CD4-positive, alpha-beta T cell treated with Interleukin-2 at 100 ng/mL for 4 hours (primary cell): ENCODE results near the gene ZBED1.
"Not testable (repeated sequence)": the region's sequence is repeated elsewhere in the genome, so short reads cannot be mapped to it uniquely, and the experiment has no call there.

ENCODE experiments used
- DNase-seq: peaks from one replicate; pipeline ENCODE4 v3.0.0-alpha.2; 2020; ENCODE audit warnings: low spot score

ZBED1 gene

DNA sequence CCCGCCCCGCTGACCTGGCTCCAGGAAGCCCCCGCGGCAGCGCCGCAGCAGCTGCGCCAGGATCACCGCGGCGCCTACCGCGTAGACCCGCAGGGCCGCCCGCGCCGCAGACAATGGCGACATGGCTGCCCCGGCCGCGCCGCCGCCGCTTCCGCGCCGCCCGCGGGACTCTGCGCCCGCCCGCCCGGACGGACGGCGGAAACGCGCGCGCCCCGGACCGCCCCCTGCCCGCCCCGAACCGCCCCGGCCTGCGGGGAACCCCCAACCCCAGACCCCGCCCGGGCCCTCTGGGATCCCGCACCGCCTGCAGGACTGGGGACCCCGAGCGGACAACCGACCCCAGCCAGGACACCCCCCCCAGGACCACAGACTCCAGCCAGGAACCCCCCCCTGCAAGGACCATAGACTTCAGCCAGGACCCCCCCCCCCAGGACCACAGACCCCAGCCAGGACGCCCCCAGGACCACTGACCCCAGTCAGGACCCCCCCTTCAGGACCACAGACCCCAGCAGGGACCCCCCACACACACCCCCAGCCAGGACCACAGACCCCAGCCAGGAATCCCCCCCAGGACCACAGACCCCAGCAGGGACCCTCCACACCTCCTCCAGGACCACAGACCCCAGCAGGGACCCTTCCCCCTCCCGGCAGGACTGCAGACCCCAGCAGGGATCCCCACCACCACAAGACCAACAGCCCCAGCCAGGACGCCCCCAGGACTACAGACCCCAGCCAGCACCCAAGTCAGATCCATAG is at the start of gene ZBED1, which contains the start of gene DHRSX:
Gene ZBED1, minus strand, starts transcription at position 174 of the 756 bp plus-strand sequence. CDS start 10,257 bp downstream, outside the sequence.
Gene DHRSX, minus strand, starts transcription at position 174 of the 756 bp plus-strand sequence. Its CDS starts 51 bp downstream, at position 123.
- peak; percentile 38 for DNase-seq

DNA sequence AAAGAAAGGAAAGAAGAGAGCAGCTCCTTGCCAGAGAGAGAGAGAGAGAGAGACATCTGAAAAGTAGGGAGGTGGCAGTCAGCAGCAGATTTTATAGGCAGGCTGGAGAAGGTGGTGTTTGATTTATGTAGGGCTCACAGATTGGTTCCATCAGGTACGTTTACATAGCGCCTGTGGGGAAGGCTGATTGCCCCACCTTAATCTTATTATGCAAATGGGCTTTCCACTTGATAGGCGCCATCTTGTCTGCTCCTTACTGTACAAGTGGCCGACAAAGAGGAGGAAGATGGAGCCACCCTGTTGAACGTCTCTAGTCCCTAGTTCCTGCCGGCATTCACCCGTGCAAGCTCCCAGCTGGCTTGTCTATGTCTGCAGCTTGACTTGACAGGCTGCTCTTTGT is 49.1 kb upstream of the ZBED1 start:
- no peak for DNase-seq

DNA sequence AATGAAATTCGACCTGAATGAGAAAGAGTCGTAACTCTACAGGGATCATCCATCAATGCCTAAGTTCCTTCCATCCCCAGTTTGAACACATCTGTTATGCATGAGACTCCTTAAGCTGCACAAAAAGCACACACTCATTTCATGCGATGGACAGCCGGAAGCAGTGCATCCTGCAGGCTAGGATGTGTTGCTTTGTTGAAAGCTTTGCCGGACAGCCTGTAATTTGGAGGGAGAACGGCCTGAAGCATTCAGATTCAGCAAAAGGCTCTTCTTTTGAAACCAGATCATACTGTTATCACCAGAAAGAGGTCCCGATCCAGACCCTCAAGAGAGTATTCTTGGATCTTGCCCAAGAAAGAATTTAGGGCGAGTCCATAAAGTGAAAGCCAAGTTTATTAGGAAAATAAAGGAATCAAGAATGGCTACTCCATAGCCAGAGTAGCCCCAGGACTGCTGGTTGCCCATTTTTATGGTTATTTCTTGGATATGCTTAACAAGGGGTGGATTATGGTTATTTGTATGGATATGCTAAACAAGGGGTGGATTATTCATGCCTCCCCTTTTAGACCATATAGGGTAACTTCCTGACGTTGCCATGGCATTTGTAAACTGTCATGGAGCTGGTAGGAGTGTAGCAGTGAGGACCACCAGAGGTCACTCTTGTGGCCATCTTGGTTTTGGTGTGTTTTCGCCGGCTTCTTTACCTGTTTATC is 48.1 kb upstream of the ZBED1 start:
- no peak for DNase-seq

DNA sequence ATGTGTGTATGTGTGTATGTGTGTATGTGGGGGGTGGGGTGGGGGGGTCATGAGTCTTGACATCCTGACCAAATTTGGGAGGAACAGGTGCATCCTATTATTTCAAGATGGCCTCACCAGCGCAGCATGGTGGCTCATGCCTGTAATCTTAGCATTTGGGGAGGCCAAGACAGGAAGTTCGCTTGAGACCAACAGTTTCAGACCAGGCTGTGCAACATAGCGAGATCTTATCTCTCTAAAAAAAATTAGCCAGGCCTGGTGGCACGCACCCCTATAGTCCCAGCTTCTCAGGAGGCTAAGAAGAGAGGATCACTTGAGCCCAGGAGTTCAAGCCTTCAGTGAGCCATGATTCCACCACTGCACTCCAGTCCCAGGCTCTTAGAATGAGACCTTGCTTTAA is 47.0 kb upstream of the ZBED1 start:
- no peak for DNase-seq

DNA sequence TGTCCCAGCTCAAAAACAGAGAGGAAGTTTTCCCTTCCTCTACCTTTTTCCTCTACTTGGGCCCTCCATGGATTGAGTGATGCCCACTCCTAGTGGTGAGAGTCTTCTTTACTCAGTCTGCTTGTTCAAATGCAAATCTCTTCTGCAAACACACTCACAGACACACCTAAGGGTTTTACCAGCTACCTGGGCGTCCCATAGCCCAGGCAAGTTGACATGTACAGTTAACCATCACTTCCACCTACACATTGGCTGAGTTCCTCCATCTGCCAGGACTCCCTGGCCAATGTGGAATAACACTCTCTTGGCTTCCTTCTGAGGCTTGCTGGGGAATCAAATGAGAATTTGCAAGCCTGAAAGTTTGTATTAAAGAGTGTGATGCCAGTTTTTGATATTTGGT is 45.7 kb upstream of the ZBED1 start:
- DNase-seq = no peak

DNA sequence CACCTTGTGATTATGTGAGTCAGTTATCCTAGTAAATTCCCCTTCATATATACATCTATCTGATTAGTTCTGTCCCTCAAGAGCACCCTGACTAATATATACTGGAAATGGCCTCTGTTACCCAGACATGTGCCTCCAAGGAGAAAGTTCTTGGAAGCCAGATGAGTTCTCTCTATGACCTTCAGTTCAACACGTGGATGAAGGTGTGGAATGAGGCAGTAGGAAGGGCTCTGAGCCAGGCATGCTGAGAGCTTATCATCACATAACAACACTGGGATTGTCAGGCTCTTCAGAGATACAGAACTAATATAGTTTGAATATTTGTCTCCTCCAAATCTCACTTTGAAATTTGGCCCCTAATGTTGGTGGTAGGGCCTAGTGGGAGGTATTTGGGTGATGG is 44.4 kb upstream of the ZBED1 start:
- no peak for DNase-seq

DNA sequence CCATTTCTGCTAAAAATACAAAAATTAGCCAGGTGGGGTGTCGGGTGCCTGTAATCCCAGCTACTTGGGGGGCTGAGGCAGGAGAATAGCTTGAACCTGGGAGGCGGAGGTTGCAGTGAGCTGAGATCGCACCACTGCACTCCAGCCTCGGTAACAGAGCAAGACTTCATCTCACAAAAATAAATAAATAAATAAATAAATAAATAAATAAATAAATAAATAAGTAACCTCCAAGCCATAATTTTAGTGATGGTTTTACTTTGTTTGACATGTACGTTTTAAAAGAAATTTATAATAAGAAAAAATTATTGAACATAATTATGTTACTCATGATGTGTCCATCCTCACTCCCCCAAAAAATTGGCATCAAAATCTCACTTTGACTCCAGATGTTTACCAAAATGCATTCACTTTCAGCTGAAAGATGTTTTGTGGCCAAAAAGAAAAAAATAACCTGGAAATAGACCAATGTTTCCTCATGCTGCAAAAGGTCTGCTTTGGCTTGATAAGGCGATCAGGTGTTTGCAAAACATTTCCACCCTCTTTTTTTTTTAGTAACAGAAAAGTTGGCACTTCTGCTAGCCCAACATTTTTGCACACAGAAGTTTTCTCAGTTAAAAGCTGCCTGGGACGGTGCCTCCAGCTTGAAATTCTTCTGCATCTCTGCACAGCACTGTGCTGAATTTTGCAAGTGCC is 42.2 kb upstream of the ZBED1 start:
- no peak for DNase-seq

DNA sequence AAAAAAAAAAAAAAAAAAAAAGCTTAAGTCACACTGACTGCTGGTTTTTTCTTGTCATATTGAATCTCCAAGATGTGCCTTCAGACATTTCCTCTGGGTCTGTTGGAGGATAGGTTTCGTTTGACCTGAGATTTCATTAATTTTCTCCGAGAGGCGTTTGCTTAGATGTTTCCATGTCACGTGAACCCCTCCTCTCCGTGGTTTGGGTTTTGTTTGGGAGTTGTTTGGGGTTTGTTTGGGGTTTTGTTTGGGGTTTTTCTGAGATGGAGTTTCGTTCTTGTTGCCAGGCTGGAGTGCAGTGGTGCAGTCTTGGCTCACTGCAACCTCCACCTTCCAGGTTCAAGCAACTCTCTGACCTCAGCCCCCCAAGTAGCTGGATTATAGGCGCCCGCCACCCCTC is 40.8 kb upstream of the ZBED1 start:
- no peak for DNase-seq

DNA sequence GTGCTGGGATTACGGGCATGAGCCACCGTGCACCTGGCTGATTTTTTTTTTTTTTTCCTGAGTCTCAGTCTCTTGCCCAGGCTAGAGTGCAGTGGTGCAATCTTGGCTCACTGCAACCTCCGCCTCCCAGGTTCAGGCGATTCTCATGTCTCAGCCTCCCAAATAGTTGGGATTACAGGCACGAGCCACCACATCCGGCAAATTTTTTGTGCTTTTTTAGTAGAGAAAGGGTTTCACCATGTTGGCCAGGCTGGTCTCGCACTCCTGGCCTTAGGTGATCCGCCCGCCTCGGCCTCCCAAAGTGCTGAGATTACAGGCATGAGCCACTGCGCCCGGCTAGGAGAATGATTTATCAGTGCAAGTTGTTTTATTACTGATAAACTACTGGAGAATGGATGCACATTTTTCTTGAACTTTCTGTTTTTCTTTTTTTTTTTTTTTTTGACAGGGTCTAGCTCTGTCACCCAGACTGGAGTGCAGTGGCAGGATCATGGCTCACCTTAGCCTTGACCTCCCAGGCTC is 39.7 kb upstream of the ZBED1 start:
- DNase-seq = no peak

DNA sequence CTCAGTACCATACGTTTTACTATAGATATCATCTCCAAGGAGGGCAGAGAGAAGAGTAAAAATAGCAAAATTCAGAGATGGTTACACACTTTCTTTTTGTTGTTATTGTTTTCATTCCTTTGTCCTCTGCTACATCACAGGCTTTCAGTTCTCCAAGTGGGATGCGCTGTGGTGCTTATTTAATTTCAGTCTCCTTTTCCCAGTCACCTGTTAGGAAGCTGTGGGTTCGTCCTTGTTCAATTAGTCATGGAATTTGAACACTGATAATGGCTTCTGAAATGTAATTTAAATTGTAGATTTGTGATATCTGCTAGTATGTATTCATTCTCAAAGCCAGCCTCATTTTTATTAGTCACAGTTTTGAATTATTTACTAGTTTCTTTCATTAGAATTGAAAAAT is 38.8 kb upstream of the ZBED1 start:
- DNase-seq = no peak

DNA sequence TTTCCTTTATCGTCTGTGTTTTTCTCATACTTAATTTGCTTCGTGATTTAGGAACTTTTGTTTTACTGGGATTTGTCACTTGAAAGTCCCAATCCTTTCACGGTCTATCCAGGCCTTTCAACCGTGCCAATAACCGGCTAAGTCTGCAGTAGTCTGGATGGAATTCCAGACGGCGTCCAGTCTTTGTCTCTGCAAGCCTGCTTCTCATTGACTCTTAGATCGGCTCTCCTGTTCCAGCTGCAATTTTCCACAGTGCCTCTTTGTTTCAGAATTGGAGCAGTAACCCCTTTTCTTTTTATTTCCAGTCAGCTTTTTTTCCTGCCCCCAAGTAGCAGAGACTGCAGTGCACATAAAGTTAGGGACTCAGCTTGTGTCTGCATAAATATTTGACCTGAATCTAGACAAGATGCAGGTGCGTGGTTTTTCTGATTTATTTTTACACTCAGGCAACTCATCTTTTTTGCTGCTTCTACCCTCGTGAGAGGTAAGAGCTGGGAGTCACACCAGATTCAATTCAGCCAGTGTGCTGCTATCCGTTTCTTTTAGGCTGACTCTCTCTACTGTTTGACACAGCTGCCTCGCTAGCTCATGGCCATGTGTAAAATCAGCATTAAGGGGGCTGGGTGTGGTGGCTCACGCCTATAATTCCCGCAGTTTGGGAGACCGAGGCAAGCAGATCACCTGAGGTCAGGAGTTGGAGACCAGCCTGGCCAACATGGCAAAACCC is 37.4 kb upstream of the ZBED1 start:
- no peak for DNase-seq

DNA sequence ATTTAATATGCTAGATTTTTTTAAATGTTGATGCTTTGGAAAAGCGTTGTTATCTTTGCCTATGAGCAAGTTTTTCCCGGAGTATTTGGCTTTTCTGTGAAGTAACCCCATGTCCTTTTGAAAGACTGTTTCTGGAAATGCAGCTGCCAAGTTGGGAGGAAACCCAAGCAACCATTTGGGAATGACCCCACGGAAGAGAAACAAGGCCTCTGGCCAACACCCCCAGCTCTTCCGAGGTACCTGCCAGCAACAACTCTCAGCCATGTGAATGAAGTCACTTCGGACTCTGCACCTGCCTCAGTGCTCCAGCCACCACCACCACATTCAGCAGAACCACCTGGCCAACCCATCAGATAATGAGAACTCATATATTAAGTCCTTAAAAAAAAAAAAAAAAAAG is 36.2 kb upstream of the ZBED1 start:
- DNase-seq = no peak

DNA sequence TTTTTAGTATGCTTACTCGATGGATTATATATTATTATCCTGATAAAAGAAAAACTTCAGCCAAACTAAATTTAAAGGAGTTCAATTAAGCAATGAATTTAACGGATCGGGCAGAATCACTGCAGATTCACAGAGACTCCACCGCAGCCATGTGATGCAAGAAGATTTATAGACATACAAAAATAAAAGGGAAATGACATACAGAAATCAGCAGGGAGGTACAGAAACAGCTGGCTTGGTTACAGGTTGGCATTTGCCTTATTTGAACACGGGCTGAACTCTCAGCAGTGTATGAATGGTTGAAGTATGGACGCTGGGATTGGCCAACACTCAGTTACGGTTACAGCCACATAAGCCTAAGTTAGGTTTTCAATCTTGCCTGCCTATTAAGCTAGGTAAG is 35.4 kb upstream of the ZBED1 start:
- DNase-seq = no peak

DNA sequence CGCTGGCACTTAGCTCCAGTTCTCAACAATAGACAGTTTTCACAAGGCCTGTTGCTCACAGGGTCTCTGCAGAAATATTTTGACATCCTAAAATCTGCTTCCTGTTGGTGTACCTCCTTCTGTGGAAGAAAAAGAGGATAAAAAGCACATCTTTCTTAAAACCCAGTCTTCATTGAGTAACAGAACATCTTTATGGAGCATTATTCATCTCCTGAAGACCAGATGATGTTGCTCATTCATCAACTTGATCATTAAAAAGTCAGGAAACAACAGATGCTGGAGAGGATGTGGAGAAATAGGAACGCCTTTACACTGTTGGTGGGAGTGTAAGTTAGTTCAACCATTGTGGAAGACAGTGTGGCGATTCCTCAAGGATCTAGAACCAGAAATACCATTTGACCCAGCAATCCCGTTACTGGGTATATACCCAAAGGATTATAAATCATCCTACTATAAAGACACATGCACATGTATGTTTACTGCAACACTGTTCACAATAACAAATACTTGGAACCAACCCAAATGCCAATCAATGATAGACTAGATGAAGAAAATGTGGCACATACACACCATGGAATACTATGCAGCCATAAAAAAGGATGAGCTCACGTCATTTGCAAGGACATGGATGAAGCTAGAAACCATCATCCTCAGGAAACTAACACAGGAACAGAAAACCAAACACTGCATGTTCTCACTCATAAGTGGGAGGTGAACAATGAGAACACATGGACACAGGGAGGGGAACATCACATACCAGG is 33.7 kb upstream of the ZBED1 start:
- not testable (repeated sequence) for DNase-seq

DNA sequence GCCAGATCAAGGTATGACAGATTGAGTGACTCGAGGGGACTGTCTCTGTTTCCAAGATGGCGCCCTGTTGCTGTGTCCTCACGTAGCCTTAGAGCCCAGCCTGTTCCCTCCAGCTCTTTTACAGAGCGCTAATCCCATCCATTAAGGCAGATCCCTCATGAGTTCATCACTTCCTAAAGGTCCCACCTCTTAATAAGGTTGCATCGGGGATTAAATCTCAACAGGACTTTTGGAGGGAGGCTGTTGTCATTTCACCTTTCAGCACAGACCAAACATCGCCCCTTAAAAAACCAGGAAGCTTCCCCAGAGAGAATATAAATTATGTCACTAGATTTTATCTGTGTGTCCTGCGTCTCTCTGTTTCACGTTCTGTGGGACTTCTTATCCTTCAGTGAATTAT is 32.6 kb upstream of the ZBED1 start:
- no peak for DNase-seq

DNA sequence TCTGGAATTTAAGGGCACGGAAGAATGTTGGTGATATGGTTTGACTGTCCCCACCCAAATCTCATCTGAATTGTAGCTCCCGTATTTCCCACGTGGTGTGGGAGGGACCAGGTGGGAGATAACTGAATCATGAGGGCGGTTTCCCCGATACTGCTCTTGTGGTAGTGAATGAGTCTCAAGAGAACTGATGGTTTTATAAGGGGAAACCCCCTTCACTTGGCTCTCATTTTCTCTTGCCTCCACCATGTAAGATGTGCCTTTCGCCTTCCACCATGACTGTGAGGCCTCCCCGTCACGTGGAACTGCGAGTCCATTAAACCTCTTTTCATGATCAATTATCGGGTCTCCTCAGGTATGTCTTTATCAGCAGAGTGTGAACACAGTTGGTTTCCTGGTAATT is 25.6 kb upstream of the ZBED1 start:
- no peak for DNase-seq

DNA sequence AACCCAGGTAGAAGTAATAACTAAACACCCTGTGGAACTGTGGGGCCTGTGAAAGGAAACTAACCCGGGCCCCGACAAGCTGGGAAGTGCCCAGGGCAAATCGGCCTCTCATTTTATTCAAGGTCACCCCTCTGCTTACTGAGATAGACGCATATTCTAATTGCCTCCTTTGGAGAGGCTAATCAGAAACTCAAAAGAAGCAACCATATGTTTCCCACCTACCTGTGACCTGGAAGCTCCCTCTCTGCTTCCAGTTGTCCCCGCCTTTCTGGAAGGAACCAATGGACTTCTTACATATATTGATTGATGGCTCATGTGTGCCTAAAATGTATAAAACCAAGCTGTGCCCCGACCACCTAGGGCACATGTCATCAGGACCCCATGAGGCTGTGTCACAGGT is 23.1 kb upstream of the ZBED1 start:
- no peak for DNase-seq

DNA sequence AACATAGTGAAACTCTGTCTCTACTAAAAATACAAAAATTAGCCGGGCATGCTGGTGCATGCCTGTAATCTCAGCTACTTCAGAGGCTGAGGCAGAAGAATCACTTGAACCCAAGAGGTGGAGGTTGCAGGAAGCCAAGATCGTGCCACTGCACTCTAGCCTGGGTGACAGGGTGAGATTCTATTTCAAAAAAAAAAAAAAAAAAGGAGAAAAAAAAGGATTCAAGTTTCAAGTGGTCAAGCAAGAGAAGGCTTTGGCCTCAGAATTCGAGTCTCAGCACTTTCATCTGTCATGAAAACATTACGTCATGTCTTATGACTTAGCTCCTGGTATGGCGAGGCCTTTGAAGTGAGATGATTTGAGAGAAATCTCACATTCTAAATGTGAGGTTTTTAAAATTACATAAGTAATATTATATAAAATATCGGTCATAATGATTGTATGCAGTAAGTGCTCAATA is 21.2 kb upstream of the ZBED1 start:
- DNase-seq = no peak

DNA sequence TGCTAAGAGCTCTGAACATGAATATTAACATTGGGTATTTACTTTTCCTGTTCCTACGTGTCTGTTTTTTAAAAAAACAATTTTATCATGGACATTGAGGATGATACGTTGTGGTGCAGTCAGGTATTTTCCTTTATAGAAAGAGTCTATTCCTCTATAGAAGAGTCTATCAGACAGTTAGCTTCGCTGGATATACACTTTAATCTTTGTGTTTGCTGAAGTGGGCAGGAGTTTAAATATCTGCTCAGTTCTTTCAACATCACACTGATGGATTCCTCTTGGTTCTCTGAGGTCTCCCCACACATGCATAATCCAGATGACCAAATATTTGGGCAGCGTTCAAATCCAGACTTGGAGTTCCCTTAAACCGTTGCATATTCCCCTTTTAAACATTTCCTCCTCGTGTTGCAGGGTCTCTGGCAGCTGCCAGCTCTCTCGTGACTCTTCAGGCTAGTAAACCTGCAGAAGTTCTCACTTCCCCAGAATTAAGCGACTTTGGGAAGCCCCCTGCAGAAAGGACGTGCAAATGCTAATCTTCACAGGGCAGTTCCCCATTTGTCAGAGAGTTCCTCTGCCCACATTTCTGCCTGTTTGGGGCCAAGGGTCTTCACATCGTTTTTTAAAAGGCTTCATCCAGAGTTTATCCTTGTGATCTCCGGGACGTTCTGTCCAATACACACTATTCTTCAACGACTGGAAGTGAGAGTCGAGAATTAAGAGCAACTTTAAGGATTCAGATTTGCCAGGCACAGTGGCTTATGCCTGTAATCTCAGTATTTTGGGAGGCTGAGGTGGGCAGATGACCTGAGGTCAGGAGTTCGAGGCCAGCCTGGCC is 20.5 kb upstream of the ZBED1 start:
- no peak for DNase-seq

DNA sequence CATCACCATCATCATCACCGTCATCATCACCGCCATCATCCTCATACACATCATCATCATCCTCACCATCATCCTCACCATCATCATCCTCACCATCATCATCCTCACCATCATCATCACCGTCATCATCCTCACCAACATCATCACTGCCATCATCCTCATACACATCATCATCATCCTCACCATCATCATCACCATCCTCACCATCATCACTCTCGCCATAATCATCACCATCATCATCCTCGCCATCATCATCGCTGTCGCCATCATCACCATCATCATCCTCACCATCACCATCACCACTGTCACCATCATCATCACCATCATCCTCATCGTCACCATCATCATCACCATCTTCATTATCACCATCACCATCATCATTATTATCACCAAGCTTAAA is 19.8 kb upstream of the ZBED1 start:
- DNase-seq = no peak
